AG04450 (cell line): ENCODE measurements around the gene DIPK1A. TPM values are rescaled to one million over a fixed set of nuclear protein-coding genes. Genes with fewer than 3 reads are reported as not detected.

Experiments used
- CTCF ChIA-PET: fragments of 300-600, 350-600 bp; formaldehyde crosslinking; extraction: SDS; loops from one replicate; lab custom pipeline; 2022; ENCODE audit warnings: antibody characterized with exemption, inconsistent platforms; lab: Charles Lee
- POLR2A ChIA-PET: fragments of 350-600 bp; formaldehyde crosslinking; extraction: SDS; loops from one replicate; lab custom pipeline; 2021; ENCODE audit warnings: antibody characterized with exemption, inconsistent platforms; lab: Yijun Ruan, JAX
- DNase-seq: peaks from one replicate; pipeline ENCODE4 v3.0.0-alpha.2; 2011; ENCODE audit warnings: low read depth, low spot score
- H3K27ac ChIP-seq: one replicate; pipeline ENCODE4 v1.5.1; 2012; ENCODE audit warnings: low read depth, low read length, control low read depth
- H3K27me3 ChIP-seq: one replicate; pipeline ENCODE4 v1.6.0; 2012; ENCODE audit warnings: low read length; ENCODE audit not compliant: control insufficient read depth, insufficient read depth
- H3K4me3 ChIP-seq: 2 replicates; pipeline ENCODE4 v1.5.1; 2011; ENCODE audit warnings: mild to moderate bottlenecking, low read depth, low read length, control low read depth
- H3K9me3 ChIP-seq: 2 replicates; pipeline ENCODE4 v1.5.1; 2012; ENCODE audit warnings: low read length; ENCODE audit not compliant: control insufficient read depth, insufficient read depth
- CTCF ChIP-seq: IDR thresholded peaks from 2 replicates; pipeline ENCODE4 v1.5.1; 2011; ENCODE audit warnings: low read depth, low read length, control low read depth, inconsistent platforms
- polyA plus RNA-seq: library from polyadenylated mRNA; depleted of rRNA; stranded (reverse); fragments of >200 nt; gene quantifications from 2 replicates; pipeline ENCODE4 v1.2.3, GENCODE V29; 2011

The DIPK1A gene
- polyA plus RNA-seq, 1 experiment = 50.8 TPM

GRCh38 chr1:92903765-92904164 lies 57.5 kb downstream of the DIPK1A start:
- Histone ChIP-seq H3K27ac (no peak overlapping the region), H3K9me3 (no peaks in the 10 kb centered on the region), H3K27me3 (no peaks in the 10 kb centered on the region), H3K4me3 (no peak overlapping the region)
- no peak for TF ChIP-seq CTCF
- no peak for DNase-seq
- ChIA-PET CTCF (no interaction called here), POLR2A (no interaction called here)

- ChIA-PET POLR2A (no interaction called here), CTCF (interaction anchor here (1.0 to 1.1 kb wide), 2 partner anchors 43 to 92 kb away, joined by 3 to 5 read pairs; no protein-coding TSS in a partner anchor)
- no peak for DNase-seq
- TF ChIP-seq CTCF = no peak
- no peaks in the 10 kb centered on the region for H3K9me3 ChIP-seq
- no peak overlapping the region for H3K4me3 ChIP-seq
- H3K27ac ChIP-seq = no peak overlapping the region
- H3K27me3 ChIP-seq = no peaks in the 10 kb centered on the region
These were observed 58.9 kb downstream of the DIPK1A start for GRCh38 chr1:92902406-92902744.

DNA sequence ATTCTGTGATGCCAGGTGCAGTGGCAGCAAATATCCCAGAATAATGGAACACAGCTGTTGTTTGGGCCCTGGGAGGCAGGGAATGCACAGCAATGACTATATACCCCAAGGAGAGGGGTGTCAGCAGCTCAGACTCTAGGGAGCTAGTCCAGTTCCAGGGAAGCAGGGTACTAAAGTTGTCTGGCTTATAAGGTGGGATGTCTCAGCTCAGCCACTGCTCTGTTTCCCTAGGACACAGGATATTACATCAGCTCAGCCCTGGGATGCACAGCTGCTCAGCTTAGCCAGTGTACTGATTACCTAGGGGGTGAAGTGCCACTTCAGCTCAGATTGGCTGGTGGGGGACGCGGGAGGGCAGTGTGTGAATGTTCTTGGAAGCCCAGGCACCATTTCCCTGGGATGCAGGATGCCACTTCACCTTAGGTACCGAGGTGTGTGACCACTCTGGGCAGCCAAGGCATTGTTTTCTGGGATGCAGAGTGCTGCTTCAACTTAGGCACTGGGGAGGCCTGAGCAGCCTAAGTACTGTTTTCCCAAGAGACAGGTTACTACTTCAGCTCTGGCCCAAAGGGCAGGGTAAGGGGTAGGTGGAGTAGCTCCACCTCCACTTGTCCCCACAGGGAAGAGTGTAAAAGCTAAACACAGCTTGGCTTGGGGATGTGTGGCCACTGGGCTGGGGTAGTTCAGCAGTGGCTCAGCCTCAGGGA lies 59.4 kb downstream of the DIPK1A start:
- DNase-seq = no peak
- no peak overlapping the region for H3K4me3 ChIP-seq
- no peaks in the 10 kb centered on the region for H3K9me3 ChIP-seq
- no peak for TF ChIP-seq CTCF
- no peaks in the 10 kb centered on the region for H3K27me3 ChIP-seq
- ChIA-PET POLR2A (no interaction called here), CTCF (interaction anchor here (1.0 to 2.8 kb wide), 3 partner anchors 43 to 92 kb away, joined by 3 to 10 read pairs (median 5); no protein-coding TSS in a partner anchor)
- H3K27ac ChIP-seq = no peak overlapping the region

GRCh38 chr1:92901126-92901525 lies 60.1 kb downstream of the DIPK1A start:
- ChIA-PET POLR2A (no interaction called here), CTCF (interaction anchor here (1.2 to 2.8 kb wide), 2 partner anchors 43 to 93 kb away, joined by 3 to 10 read pairs; no protein-coding TSS in a partner anchor)
- Histone ChIP-seq H3K27ac (no peak overlapping the region), H3K27me3 (no peaks in the 10 kb centered on the region), H3K9me3 (no peaks in the 10 kb centered on the region), H3K4me3 (no peak overlapping the region)
- no peak for DNase-seq
- no peak for TF ChIP-seq CTCF

GRCh38 chr1:92900539-92900938 lies 60.7 kb downstream of the DIPK1A start:
- CTCF ChIA-PET = interaction anchor here (1.2 to 2.8 kb wide), 2 partner anchors 42 to 94 kb away, joined by 3 to 10 read pairs; no protein-coding TSS in a partner anchor
- POLR2A ChIA-PET = no interaction called here

More at GRCh38 chr1:92900539-92900938, 60.7 kb downstream of the DIPK1A start:
- TF ChIP-seq CTCF = no peak
- H3K27me3 ChIP-seq = no peaks in the 10 kb centered on the region
- no peak overlapping the region for H3K4me3 ChIP-seq
- no peak overlapping the region for H3K27ac ChIP-seq
- no peak for DNase-seq
- no peaks in the 10 kb centered on the region for H3K9me3 ChIP-seq
